HuH-7 (cell line): ENCODE measurements around the gene SIGLEC8.
"Not testable (repeated sequence)": the region's sequence is repeated elsewhere in the genome, so short reads cannot be mapped to it uniquely, and the experiment has no call there.

Source experiments
- DNase-seq: peaks from one replicate; pipeline ENCODE4 v3.0.0; 2011; ENCODE audit warnings: low spot score

The SIGLEC8 gene

GRCh38 chr19:51458051-51458645, at the start of gene SIGLEC8:
TSS of gene SIGLEC8 (minus strand) at chr19:51458454. CDS start at chr19:51458387, 67 bp downstream.
- DNase-seq = no peak

DNA sequence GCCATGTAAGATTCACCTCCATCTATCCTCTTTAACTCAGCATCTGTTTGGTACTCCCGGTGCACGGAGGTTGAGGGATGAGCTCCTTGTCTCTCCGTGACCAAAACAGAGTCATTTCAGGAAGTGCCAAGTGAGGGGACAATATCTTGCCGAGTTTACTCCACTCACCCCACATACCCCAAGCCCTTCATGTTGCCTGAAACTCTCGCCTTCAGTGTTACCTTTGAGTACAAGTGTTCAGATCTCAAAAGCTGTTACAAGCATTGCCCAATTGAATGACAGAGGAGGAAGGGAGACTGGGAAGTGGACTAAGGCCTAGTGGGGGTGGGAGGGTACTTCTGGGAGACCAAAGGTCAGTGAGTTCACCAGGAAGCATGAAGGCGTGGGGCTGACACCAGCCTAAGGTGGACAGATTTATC, 49.4 kb upstream of the SIGLEC8 start:
- DNase-seq = no peak

- DNase-seq = no peak
These were observed 48.9 kb upstream of the SIGLEC8 start for GRCh38 chr19:51507192-51507591.

GRCh38 chr19:51505904-51506303, 47.6 kb upstream of the SIGLEC8 start:
- no peak for DNase-seq

DNA sequence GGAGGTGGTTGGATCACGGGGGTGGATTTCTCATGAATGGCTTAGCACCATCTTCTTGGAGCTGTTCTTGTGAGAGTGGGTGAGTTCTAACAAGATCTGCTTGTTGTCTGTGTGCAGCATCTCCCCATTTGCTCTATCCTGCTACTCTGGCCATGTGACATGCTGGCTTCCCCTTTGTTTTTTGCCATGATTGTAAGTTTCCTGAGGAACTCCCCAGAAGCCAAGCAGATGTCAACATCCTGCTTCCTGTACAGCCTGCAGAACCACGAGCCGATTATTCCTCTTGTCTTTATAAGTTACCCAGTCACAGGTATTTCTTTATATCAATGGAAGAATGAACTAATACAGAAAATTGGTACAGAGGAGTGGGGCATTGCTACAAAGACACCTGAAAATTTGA, 45.6 kb upstream of the SIGLEC8 start:
- DNase-seq = no peak

GRCh38 chr19:51503286-51503817, 45.1 kb upstream of the SIGLEC8 start:
- no peak for DNase-seq

GRCh38 chr19:51501594-51502263, 43.5 kb upstream of the SIGLEC8 start, which contains the start of gene SIGLEC12:
TSS of gene SIGLEC12 (minus strand) at chr19:51501800. CDS start at chr19:51501733, 67 bp downstream.
- DNase-seq = no peak

DNA sequence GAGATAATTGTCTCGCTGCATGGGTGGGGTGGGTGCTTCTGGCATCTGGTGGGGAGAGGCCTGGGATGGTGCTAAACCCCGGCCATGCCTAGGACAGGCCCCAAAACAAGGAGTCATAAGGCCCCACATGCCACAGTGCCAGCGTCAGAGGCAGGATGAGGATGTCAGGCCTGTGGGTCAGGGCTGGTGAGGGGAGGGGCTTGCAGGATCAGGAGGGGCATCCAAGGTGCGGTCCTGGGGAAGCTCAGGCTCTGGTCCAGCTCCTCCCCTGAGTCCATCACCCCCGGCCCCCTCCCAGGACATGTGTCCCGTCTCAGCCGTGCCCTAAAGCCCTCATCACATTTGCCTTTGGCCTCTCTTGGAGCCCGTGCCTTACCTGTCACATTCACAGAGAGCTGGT, 42.7 kb upstream of the SIGLEC8 start:
- not testable (repeated sequence) for DNase-seq

DNA sequence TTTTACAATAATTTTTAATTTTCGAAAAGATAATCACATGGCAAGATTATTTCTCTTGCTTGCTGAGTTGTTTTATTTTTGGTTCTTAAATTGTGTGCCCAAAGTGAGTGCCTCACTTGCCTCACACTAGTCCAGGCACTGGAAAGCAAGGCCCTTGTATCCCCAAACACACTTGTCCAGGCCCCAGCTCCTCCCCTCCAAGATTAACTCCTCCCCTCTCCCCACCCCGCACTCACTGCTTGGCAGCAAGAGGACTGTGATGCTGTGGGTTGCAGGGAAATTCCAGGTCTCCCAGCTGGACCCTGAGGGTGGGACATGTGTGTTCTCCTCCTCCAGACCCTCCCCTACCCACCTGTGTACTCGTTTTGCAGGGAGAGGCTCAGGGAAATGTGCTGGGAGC, 39.4 kb upstream of the SIGLEC8 start:
- no peak for DNase-seq

DNA sequence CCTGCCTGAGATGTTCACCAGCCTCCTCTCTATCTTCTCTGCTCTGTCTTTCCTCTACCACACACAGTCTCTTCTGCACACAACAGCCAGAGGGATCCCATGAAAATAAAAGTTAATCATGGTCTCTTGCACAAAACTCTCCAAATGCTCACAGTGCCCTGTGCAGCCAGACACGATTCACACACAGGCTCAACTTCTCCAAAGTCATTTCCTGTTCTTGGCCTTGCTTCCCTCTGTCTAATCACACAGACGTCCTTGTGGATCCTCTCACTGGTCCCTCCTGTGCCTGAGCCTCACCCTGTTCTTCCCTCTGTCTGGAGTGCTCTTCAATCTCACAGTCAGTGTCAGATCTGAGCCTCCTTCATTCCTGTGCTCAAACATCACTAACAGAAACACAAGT, 35.5 kb upstream of the SIGLEC8 start:
- DNase-seq = no peak

- DNase-seq = no peak
These were observed 33.3 kb upstream of the SIGLEC8 start for GRCh38 chr19:51491586-51491985.

DNA sequence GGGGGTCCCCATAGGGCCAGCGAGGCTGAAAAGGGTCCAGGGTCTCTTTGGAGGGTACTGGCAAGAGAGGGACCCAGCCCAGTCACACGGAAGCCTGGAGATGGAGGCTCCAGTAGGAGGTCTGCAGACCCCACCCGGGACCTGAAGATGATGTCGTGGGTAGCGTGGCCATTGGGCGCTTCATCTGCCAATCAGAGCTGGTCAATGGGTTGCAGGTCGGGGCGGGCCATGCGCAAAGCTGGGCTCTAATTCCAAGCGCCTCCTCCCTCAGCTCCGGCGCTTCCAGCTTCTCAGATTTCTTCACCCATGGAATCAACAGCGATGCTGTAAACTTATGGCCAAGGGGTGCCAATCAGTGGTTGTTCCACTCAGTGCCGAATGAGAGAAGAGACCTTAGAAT, 32.4 kb upstream of the SIGLEC8 start:
- no peak for DNase-seq

DNA sequence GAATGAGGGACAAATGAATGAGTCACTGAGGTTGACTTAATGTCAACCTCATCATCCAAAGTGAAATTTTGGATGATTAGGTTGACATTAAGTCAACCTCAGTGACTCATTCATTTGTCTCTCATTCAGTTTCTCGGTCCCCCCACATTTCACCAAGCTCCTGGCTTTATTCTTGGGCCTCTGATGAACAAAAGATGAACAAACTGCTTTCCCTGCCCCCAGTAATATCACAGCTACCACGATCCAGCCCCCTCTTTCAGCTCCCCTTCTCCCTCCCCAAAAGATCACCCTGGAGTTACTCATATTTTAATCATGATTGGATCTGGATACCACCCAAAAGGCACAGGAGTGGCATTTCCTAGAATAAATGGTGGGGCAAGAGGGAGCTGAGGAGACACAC, 30.9 kb upstream of the SIGLEC8 start:
- DNase-seq = no peak

DNA sequence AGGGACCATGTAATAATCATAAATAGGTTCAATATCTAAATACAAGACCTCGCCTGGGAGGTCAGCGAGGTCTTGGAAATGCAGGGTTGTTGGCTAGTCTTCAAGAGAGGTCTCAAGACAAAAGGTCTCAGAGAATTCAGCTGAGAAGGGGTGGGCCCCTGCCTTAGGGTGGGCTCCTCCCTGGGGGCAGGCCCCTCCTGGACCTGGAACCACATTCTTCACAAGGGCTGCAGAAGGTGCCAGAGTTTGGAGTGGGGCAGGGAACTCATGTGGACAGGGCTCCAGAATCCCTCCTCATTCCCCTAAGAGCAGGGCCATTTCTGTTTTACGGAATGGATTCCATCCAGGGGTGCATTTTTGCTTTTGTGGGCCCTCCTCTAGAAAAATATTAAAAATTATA, 30.2 kb upstream of the SIGLEC8 start:
- DNase-seq = no peak

GRCh38 chr19:51485960-51486660, 27.9 kb upstream of the SIGLEC8 start:
- no peak for DNase-seq

DNA sequence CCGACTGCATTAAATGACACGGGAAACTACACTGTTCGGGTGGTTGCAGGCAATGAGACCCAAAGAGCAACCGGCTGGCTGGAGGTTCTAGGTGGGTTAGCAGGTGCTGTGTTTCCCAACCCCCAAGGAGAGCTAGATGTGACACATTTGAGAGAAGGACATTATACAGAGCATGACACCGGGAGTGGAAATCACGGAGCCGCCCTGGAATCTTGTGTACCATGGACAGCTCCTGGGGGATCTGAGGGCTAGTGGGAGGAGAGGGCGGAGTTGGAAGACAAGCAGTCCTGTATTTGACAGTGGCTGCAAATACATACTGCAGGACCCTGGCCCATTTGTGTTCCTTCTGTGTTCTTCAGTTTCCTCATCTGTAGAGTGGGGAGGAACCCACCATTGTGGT, 22.3 kb upstream of the SIGLEC8 start:
- DNase-seq = peak; percentile 22

DNA sequence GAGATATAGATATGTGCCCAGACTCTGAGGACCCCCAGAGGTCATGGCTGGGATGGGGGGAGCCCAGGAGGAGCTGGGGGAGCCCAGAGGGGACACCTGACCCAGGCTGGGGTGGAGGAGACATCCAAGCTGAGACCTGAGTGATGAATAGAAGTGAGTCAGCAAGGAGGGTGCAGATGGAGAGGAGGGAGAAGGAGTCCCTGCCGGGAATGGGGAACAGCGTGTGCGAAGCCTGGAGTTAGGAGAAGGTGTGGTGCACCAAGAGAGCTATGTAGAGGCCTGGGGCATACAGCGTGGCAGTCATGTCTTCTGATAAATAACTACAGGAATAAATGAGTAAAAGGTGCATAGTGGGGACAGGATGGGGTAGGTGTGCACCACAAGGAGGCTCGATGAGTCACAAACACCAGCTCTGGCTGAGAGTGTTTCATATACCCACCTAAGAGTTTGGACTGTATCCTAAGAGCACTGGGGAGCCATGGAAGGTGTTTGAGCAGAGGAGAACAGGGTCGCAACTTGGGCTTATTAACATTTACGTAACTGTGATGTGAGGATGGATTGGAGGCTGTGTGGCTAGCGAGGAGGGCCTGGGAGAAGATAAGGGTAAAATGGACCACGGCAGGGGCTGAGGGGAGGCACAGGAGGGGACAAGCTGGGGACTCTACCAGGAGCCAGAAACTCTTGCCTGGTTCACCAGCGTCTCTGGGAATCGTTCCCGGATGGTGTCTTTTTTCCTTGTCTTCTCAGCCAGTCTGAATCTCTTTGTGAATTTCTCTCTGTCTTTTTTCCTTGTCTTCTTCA, 21.5 kb upstream of the SIGLEC8 start:
- DNase-seq = no peak

DNA sequence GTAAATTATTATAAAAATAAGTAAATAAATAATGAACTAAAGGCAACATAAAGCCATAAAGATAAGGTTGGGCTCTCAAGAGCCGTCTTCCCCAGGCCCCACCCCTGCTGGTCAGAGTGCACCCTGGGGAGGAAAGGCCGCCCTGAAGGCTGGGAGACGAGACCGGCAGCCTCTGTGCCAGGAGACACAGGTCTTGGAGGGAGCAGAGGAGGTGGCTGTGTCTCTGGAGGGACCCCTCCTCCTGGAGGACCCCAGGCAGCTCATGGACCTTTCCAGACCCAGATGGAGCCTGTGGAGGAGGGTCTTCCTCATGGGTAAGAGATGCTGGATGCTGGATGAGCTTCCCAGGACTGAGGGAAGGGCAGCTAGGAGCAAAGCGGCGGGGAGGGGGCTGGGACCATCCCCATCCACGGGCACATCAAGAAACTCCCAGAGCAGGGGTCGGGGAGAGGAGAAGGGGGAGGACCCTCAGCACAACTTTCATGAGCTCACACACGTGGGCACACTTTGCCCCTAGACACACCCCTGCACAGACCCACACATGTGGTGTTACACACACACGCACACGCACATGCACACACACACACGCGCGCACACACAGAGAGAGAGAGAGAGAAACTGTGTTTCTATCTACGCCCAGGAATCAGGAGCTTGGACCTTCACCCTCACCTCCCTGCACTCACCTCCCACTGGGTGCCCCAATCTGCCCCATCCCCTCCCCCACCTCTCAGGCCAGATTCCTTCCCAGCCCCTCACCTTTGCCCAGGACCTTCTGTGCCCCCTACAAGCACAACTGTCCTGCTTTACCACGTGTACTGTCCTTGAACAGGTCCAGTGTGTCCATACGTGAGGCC, 20.4 kb upstream of the SIGLEC8 start, which contains the start of gene CEACAM18:
Gene CEACAM18, plus strand, starts transcription at position 159 of the 854 bp plus-strand sequence.
- no peak for DNase-seq

- DNase-seq = no peak
These were observed 19.1 kb upstream of the SIGLEC8 start for GRCh38 chr19:51477344-51477743.

DNA sequence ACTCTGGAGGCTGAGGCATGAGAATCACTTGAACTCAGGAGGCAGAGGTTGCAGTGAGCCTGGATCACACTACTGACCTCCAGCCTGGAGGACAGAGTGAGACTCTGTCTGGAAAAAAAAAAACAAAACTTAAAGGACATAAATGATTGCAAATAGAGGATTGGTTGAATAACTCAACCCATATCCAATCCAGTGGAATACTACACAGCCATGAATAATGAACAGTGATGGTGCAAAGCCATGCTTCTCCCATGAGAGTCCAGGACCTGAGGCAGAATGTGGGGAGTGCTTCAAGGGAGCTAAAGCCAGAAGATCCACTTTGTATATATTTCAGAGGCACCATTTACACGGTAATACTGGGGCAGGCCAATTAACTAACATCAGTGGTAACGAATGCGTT, 17.9 kb upstream of the SIGLEC8 start:
- no peak for DNase-seq
